Karpas-422 (cell line): ENCODE results near the gene LARGE1. TPM values are rescaled to one million over a fixed set of nuclear protein-coding genes. Genes with fewer than 3 reads are reported as not detected.

Experiments
- DNase-seq: peaks from one replicate; pipeline ENCODE4 v3.0.0-alpha.2; 2015
- H2AFZ ChIP-seq: fragments of 200-600 bp; sonication (generic); 2 replicates; pipeline ENCODE4 v1.6.1; 2014; ENCODE audit warnings: antibody characterized with exemption, low read length, mixed read lengths
- H3K27ac ChIP-seq: fragments of 200-600 bp; sonication (generic); 2 replicates; pipeline ENCODE4 v1.5.1; 2014; ENCODE audit warnings: mild to moderate bottlenecking, low read length, moderate library complexity
- H3K27me3 ChIP-seq: fragments of 200-600 bp; sonication (generic); 2 replicates; pipeline ENCODE4 v1.6.1; 2014; ENCODE audit warnings: low read length, mixed read lengths
- H3K36me3 ChIP-seq: fragments of 200-600 bp; sonication (generic); 2 replicates; pipeline ENCODE4 v1.6.1; 2014; ENCODE audit warnings: low read length, mixed read lengths; ENCODE audit not compliant: insufficient read depth
- H3K4me1 ChIP-seq: fragments of 200-600 bp; sonication (generic); 2 replicates; pipeline ENCODE4 v1.6.1; 2014; ENCODE audit warnings: mild to moderate bottlenecking, low read length, mixed read lengths
- H3K4me2 ChIP-seq: fragments of 200-600 bp; sonication (generic); 2 replicates; pipeline ENCODE4 v1.6.1; 2014; ENCODE audit warnings: low read length, low read depth, mild to moderate bottlenecking; ENCODE audit not compliant: poor library complexity, severe bottlenecking
- H3K4me3 ChIP-seq: fragments of 200-600 bp; sonication (generic); 2 replicates; pipeline ENCODE4 v1.5.1; 2014; ENCODE audit warnings: mild to moderate bottlenecking, antibody characterized with exemption, low read length, mixed read lengths
- H3K79me2 ChIP-seq: fragments of 200-600 bp; sonication (generic); 2 replicates; pipeline ENCODE4 v1.6.1; 2014; ENCODE audit warnings: mild to moderate bottlenecking, low read length, mixed read lengths
- H3K9ac ChIP-seq: fragments of 200-600 bp; sonication (generic); 2 replicates; pipeline ENCODE4 v1.6.0; 2014; ENCODE audit warnings: low read length
- H3K9me2 ChIP-seq: fragments of 200-600 bp; sonication (generic), shearing (Covaris generic); replicated peaks from 2 replicates; pipeline ENCODE4 v1.6.0; 2014; ENCODE audit warnings: mild to moderate bottlenecking, low read length, moderate library complexity; ENCODE audit not compliant: insufficient read depth
- H3K9me3 ChIP-seq: fragments of 300-700, 200-600 bp; sonication (generic); 2 replicates; pipeline ENCODE4 v1.6.1; 2014; ENCODE audit warnings: low read length, mixed read lengths
- H4K20me1 ChIP-seq: fragments of 200-600 bp; sonication (generic); 2 replicates; pipeline ENCODE4 v1.6.1; 2014; ENCODE audit warnings: mild to moderate bottlenecking, antibody characterized with exemption, low read length, low read depth; ENCODE audit not compliant: insufficient read depth
- total RNA-seq: library from RNA; depleted of rRNA; stranded (reverse); fragments of >200 nt; shearing (Covaris generic); gene quantifications from 2 replicates; pipeline ENCODE4 v1.2.3, GENCODE V29; 2014; ENCODE audit warnings: low replicate concordance

The LARGE1 gene
- total RNA-seq, 1 experiment from 2014 or later, result 0.15 TPM

DNA sequence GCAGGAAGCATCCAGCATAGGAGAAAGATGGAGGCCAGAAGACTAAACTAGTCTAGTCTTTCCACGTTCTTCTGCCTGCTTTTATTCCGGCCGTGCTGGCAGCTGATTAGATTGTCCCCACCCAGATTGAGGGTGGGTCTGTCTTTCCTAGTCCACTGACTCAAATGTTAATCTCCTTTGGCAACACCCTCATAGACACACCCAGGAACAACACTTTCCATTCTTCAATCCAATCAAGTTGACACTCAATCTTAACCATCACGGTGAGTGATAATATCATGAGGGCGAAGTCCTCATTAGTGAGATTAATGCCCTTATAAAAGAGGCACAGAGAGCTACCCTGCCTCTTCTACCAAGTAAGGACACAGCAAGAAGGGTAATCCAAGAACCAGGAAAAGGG is 424.2 kb downstream of the LARGE1 start:
- no peak overlapping the region for H3K4me3 ChIP-seq
- DNase-seq, result no peak
- no peaks in the 10 kb centered on the region; the same call in 1 of the 2 replicates for H3K27me3 ChIP-seq
- H3K27ac ChIP-seq, result no peak overlapping the region
- H3K9ac ChIP-seq, result no peak overlapping the region
- H3K9me2 ChIP-seq, result no peaks in the 10 kb centered on the region
- no peaks in the 10 kb centered on the region for H4K20me1 ChIP-seq
- H3K79me2 ChIP-seq, result no peaks in the 10 kb centered on the region
- H3K4me2 ChIP-seq, result no peak overlapping the region
- no peak overlapping the region for H2AFZ ChIP-seq
- no peaks in the 10 kb centered on the region for H3K9me3 ChIP-seq
- H3K36me3 ChIP-seq, result no peaks in the 10 kb centered on the region
- no peaks in the 10 kb centered on the region for H3K4me1 ChIP-seq

GRCh38 chr22:33493476-33494205 is 426.6 kb downstream of the LARGE1 start:
- no peaks in the 10 kb centered on the region for H3K9me2 ChIP-seq
- H2AFZ ChIP-seq, result no peak overlapping the region

DNA sequence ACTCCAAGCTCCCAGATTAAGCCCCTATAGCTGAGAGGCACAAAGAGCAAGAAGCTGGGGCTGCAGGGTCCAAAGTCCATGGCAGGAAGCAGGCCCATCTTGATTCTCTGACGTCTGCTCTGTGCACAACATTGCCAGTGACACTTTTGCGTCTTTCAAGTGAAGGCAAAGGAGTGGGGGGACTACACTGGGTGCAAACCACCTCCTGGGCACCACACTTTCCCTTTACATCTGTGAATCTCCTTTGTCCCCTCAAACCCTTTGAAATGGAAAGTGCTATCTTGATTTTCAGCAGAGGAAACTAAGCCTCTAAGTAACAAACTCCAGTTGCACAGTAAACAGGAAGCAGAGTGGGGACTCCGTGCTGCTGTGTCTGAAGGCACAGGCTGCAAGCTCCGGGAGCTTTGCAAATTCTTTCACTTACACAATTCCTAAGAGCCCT is 428.0 kb downstream of the LARGE1 start:
- H3K9me3 ChIP-seq, result no peaks in the 10 kb centered on the region
- no peak overlapping the region for H2AFZ ChIP-seq
- H3K79me2 ChIP-seq, result no peaks in the 10 kb centered on the region
- no peak overlapping the region for H3K9ac ChIP-seq
- H4K20me1 ChIP-seq, result no peaks in the 10 kb centered on the region
- H3K9me2 ChIP-seq, result no peaks in the 10 kb centered on the region
- DNase-seq, result no peak
- no peak overlapping the region for H3K4me3 ChIP-seq
- H3K4me1 ChIP-seq, result no peaks in the 10 kb centered on the region
- no peaks in the 10 kb centered on the region; the same call in 1 of the 2 replicates for H3K27me3 ChIP-seq
- H3K4me2 ChIP-seq, result no peak overlapping the region
- H3K36me3 ChIP-seq, result no peaks in the 10 kb centered on the region
- no peak overlapping the region for H3K27ac ChIP-seq

More at GRCh38 chr22:33493476-33494205, 426.6 kb downstream of the LARGE1 start:
- H3K27me3 ChIP-seq, result no peaks in the 10 kb centered on the region; the same call in 1 of the 2 replicates
- H3K27ac ChIP-seq, result no peak overlapping the region
- no peaks in the 10 kb centered on the region for H3K79me2 ChIP-seq
- no peaks in the 10 kb centered on the region for H4K20me1 ChIP-seq
- no peaks in the 10 kb centered on the region for H3K4me1 ChIP-seq
- no peaks in the 10 kb centered on the region for H3K9me3 ChIP-seq
- no peak overlapping the region for H3K4me2 ChIP-seq
- no peaks in the 10 kb centered on the region for H3K36me3 ChIP-seq
- no peak overlapping the region for H3K9ac ChIP-seq
- DNase-seq, result no peak
- H3K4me3 ChIP-seq, result no peak overlapping the region

GRCh38 chr22:33487041-33487716 is 433.1 kb downstream of the LARGE1 start:
- Histone ChIP-seq H3K9me3 (no peaks in the 10 kb centered on the region), H4K20me1 (no peaks in the 10 kb centered on the region), H3K79me2 (no peaks in the 10 kb centered on the region), H3K9me2 (no peaks in the 10 kb centered on the region), H3K4me1 (peaks cover 7% of the 10 kb centered on the region), H3K36me3 (no peaks in the 10 kb centered on the region), H3K4me2 (no peak overlapping the region), H3K27ac (no peak overlapping the region), H2AFZ (no peak overlapping the region), H3K27me3 (no peaks in the 10 kb centered on the region), H3K4me3 (no peak overlapping the region), H3K9ac (no peak overlapping the region)
- DNase-seq, result no peak

- Histone ChIP-seq H3K4me1 (peaks cover 7% of the 10 kb centered on the region), H3K36me3 (no peaks in the 10 kb centered on the region), H3K4me2 (no peak overlapping the region), H3K27me3 (no peaks in the 10 kb centered on the region), H2AFZ (no peak overlapping the region), H4K20me1 (no peaks in the 10 kb centered on the region), H3K9me2 (no peaks in the 10 kb centered on the region), H3K79me2 (no peaks in the 10 kb centered on the region), H3K27ac (no peak overlapping the region), H3K9me3 (no peaks in the 10 kb centered on the region), H3K4me3 (no peak overlapping the region), H3K9ac (no peak overlapping the region)
- no peak for DNase-seq
These were observed 438.7 kb downstream of the LARGE1 start for GRCh38 chr22:33481550-33481949.

- H3K4me2 ChIP-seq, result no peak overlapping the region
These were observed 442.9 kb downstream of the LARGE1 start for GRCh38 chr22:33477120-33478111.

DNA sequence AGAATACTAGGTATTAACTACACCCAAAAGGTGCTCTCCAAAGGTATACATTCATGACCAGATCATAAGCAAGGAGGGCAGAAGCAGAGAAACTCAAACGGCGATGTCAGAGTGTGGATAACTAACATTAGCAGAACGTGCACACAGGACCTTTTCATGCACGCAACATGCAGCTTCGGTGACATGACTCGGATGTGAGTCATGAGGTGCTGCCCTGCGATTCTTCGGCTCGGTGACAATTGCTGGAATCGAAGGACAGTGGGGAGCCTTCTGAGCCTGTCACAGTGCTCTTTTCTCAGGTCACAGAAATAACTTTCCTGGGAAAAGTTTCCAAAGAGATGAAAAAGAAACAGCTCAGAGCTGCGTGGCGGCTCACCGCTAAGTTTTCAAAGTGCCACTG is 443.6 kb downstream of the LARGE1 start:
- Histone ChIP-seq H3K36me3 (no peaks in the 10 kb centered on the region), H3K9me2 (no peaks in the 10 kb centered on the region), H3K9me3 (no peaks in the 10 kb centered on the region), H4K20me1 (no peaks in the 10 kb centered on the region), H3K27me3 (no peaks in the 10 kb centered on the region), H3K9ac (no peak overlapping the region), H3K27ac (no peak overlapping the region), H3K4me2 (no peak overlapping the region), H2AFZ (no peak overlapping the region), H3K79me2 (no peaks in the 10 kb centered on the region), H3K4me1 (no peaks in the 10 kb centered on the region), H3K4me3 (no peak overlapping the region)
- DNase-seq, result no peak

More at GRCh38 chr22:33477120-33478111, 442.9 kb downstream of the LARGE1 start:
- H2AFZ ChIP-seq, result no peak overlapping the region
- H3K9ac ChIP-seq, result no peak overlapping the region
- H3K27ac ChIP-seq, result no peak overlapping the region
- H3K36me3 ChIP-seq, result no peaks in the 10 kb centered on the region
- no peaks in the 10 kb centered on the region for H3K9me2 ChIP-seq
- no peaks in the 10 kb centered on the region for H3K9me3 ChIP-seq
- H3K79me2 ChIP-seq, result no peaks in the 10 kb centered on the region
- H3K27me3 ChIP-seq, result no peaks in the 10 kb centered on the region
- no peaks in the 10 kb centered on the region for H3K4me1 ChIP-seq
- H4K20me1 ChIP-seq, result no peaks in the 10 kb centered on the region
- DNase-seq, result no peak
- H3K4me3 ChIP-seq, result no peak overlapping the region

- Histone ChIP-seq H3K27me3 (no peaks in the 10 kb centered on the region), H3K27ac (no peak overlapping the region), H2AFZ (no peak overlapping the region), H3K4me2 (no peak overlapping the region), H3K9ac (no peak overlapping the region), H3K4me1 (no peaks in the 10 kb centered on the region), H3K9me2 (no peaks in the 10 kb centered on the region), H4K20me1 (no peaks in the 10 kb centered on the region), H3K9me3 (no peaks in the 10 kb centered on the region), H3K36me3 (no peaks in the 10 kb centered on the region), H3K79me2 (no peaks in the 10 kb centered on the region), H3K4me3 (no peak overlapping the region)
- DNase-seq, result no peak
These were observed 444.1 kb downstream of the LARGE1 start for GRCh38 chr22:33476206-33476605.
